NCI-H1092 treated with DMSO at 0.1 percent for 48 hours (cell line): ENCODE measurements around the gene ARHGEF7.
"Not testable (repeated sequence)": the region's sequence is repeated elsewhere in the genome, so short reads cannot be mapped to it uniquely, and the experiment has no call there.

Experiments used
- DNase-seq: peaks from one replicate; lab custom pipeline; 2025; lab: John Stamatoyannopoulos, UW

ARHGEF7 gene

GRCh38 chr13:111171112-111171511 is 56.0 kb downstream of the ARHGEF7 start:
- DNase-seq, result no peak

DNA sequence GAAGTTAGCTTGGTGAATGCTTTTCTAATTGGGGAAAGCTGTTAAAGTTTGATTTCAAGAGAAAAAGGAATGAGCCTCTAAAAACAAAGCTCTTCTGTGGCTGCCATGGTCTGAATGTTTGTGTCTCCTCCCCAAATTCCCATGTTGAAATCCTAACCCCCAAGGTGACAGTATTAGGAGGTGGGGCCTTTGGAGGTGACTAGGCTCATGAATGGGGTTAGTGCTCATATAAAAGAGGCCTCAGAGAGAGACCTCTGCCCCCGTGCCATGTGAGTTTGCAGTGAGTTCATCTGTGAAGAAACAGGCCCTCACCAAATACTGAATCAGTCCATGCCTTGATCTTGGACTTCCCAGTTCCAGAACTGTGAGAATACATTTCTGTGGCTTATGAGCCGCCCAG is 56.5 kb downstream of the ARHGEF7 start:
- DNase-seq, result no peak

DNA sequence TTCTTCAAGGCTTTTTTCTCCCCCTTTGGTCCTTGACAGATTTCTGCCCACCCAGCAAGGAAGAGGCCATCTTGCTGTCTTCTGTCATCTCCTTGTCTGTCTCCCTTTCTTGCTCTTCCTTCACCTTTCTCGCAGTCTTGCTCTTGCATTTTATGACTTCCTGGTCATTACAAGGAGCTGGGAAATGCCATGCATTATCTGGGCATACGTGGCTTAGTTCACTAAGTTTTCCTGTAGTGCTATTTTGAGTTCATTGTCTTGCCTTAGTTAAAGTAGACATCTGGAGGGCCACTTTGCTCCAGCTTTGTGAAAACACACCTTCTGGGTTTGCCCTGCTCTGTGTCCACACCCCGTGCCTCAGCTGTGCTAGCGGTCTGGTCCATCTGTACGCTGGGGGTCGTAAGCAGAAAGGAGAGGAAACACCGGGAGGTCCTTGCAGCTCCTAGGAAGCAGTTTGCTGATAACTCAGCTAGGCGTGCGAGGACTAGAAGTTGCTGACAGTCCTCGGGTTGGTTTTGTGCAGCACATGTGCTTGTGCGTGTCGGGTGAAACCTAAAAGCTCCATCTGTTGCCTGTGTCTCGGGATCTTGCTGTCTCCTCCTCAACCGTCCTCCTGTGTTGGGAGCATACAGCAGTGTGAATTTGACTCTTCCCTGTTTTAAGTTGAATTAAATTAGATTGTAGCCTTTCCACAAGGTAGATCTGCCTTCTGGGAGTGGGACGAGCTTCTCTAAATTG is 59.4 kb downstream of the ARHGEF7 start:
- DNase-seq, result no peak

GRCh38 chr13:111175372-111175771 is 60.3 kb downstream of the ARHGEF7 start:
- DNase-seq, result no peak

DNA sequence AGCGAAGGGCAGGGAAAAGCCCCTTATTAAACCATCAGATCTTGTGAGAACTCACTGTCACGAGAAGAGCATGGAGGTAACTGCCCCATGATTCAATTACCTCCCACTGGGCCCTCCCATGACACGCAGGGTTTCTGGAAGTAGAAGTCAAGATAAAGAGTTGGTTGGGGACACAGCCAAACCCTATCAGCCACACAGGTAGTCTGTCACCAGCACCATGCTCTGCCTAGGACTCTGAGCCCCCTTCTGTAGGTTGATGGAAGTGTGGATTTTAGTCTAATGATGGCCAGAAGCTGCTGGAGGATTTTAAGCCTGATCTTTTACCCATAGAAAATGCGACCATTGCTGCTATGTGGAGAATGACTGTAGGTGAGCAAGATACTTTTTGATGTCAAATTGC is 60.8 kb downstream of the ARHGEF7 start:
- no peak for DNase-seq

- no peak for DNase-seq
Observed at GRCh38 chr13:111176421-111176820, 61.3 kb downstream of the ARHGEF7 start.

DNA sequence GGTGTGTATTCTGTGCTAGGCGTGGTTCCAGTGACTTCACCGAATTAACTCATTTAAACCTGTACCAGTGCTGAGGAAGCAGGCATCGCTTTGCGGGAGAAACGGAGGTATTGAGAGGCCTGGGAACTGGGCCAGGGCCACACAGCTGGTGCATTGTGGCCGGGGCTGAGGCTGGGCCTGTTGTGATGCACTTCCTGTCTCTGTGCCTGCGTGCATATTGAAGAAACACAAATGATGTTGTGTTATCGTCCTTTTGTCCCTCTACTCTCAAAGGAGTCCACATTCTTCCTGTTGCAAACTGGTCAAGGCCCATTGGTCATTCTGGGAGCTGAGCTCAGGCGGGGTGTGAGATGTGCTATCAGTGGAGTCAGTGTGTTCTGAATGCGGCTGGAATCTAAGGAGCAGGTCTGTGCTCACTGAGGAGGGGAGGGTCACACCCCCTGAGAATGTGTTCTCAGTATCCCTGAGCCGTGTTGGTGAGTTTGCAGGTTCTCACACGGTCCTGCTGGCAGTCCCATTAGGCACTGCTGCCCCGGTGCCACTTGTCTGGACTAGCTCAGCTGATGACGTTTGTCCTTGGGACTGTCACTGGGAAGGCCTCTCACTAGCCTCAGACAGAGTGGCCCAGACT is 62.1 kb downstream of the ARHGEF7 start:
- peak; percentile 70 for DNase-seq

DNA sequence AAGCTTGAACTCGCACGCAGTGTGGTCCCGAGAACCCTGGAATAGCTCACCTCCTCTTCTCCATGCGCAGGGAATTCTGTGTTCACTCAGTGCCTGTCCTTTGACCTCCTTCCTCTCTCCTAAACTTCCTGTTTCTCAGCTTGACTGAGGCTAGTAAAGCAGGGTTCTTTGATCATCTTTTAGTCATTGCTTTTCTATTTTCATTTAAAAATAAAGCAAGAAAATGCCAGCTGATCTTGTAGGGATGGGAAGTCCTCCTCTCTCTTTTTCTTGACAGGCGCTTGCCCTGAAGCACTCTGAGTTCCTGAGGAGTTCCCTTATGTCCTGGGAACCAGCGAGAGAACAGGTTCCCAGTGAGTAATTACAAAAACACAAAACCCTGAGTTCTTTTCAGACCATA is 62.8 kb downstream of the ARHGEF7 start:
- no peak for DNase-seq

DNA sequence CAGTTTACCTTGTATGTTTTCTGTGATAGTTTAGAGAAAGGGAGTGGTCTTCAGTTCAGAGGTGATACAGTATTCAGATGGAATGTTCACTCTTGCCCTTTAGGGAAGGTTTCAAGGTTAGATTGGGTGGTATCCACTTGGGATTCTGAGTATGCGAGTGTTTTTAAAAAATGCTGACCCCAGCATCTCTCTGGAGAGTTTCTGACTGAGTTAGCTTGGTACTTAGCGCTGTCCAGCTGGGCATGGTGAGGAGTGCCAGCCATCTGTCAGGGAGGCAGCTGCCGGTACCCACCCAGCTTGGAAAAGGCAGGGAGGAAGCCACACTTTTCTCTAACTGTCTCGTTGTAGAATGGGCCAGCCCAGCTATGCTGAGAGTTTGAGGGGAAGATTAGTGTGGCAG is 63.3 kb downstream of the ARHGEF7 start:
- DNase-seq, result no peak

- no peak for DNase-seq
Observed at GRCh38 chr13:111179908-111180760, 65.0 kb downstream of the ARHGEF7 start.

GRCh38 chr13:111181977-111182376 is 66.9 kb downstream of the ARHGEF7 start:
- no peak for DNase-seq

DNA sequence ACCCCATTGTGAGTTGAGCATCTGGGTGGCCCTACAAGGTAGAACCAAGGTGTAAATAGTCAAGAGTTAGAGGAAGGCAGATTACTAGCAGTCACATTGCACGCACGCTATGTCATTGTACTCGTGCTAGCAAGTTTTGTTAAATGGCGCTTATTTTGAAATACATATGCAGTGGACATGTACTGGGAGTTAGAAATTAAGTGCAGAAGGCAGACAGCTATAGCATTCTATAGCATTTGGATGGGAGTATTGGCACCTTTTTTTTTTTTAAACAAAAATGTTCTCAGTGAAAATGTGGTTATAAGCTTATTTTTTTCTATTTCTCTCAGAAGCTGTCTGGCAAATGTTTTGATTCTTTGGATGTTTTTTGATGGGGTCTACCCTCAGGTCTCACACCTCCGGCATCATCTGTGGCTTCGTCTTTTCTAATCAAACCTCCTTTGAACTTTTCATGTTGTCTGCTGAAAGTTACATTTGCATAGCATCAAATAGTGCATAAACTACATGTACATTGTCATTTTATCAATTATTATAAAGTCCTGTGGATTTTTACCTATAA is 68.1 kb downstream of the ARHGEF7 start:
- DNase-seq, result no peak

- no peak for DNase-seq
Observed at GRCh38 chr13:111183959-111184358, 68.8 kb downstream of the ARHGEF7 start.

GRCh38 chr13:111184458-111185401 is 69.6 kb downstream of the ARHGEF7 start:
- DNase-seq, result peak; percentile 94

DNA sequence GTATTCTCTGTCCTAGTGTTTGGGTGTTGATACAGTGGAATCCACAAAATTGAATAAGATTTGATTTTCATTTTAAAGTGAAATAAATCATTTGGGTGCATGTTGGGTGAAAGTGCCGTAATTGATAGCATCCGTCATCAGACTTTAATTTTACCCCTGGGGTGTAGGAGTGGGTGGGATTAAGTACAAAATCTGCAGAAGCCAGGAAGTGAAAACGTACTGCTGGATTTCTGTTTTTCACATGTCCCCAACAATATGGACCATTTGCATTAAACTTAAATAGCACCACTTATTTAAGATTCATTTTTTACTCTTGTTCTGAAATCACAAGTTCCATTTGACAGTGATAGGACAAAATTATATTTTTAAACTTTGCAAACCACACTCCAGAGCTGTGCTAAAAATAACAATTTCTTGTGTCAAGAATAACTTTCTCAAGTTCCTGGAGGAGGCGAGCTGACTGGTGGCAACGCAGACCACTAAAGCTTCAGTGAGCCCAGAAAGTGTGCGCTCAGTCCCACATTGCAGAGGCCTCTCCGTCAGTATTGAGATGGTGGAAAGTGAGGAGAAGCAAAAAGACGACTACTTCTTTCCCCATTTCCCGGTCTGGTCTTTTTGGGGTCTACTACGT is 71.3 kb downstream of the ARHGEF7 start:
- DNase-seq, result no peak

DNA sequence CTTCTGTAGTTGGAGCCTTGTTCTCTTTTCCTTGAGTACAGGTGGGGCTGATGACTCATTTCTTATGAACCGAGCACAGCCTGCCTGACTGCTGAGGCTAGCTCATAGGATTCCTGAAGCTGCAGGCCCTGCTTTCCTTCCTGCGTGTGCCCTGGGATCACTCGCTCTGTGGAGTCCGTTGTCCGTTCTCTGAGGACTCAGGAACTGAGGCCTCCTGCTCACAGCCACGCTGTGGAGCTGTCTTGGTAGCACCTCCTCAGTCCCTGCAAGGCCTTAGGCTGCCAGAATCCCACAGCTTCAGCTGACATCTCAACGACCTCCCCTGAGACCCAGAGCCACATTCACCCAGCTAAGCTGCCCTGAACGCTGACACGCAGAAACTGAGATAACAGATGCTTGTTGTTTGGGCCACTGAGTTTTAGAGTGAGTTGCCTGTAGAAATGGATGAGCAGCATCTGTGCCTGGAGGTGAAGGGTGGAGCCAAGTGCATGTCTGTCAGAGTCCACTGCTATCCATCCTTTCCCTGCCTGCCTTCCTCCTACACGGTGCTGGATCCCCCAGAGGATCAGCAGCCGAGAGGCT is 72.9 kb downstream of the ARHGEF7 start:
- DNase-seq, result no peak

- not testable (repeated sequence) for DNase-seq
Observed at GRCh38 chr13:111189064-111189505, 74.0 kb downstream of the ARHGEF7 start.

DNA sequence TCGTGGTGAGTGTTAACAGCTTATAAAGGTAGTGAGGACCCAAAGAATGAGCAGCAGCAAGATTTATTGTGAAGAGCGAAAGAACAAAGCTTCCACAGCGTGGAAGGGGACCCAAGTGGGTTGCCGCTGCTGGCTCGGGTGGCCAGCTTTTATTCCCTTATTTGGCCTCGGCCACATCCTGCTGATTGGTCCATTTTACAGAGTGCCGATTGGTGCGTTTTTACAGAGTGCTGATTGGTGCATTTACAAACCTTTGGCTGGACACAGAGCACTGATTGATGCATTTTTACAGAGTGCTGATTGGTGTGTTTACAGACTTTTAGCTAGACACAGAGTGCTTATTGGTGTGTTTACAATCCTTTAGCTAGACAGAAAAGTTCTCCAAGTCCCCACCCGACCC is 74.4 kb downstream of the ARHGEF7 start:
- DNase-seq, result not testable (repeated sequence)

- not testable (repeated sequence) for DNase-seq
Observed at GRCh38 chr13:111193223-111193622, 78.1 kb downstream of the ARHGEF7 start.

- not testable (repeated sequence) for DNase-seq
Observed at GRCh38 chr13:111194651-111195050, 79.5 kb downstream of the ARHGEF7 start.
